WERI-Rb-1 (cell line): ENCODE measurements around the gene UBA6.
A peak's percentile ranks its signal among the peaks of the same experiment; 100 is the strongest.
"Not testable (repeated sequence)": the region's sequence is repeated elsewhere in the genome, so short reads cannot be mapped to it uniquely, and the experiment has no call there.

ENCODE experiments used
- DNase-seq: peaks from one replicate; pipeline ENCODE4 v3.0.0-alpha.2; 2020
- H3K27ac ChIP-seq: fragments of 250-450 bp; sonication (Bioruptor Pico); 2 replicates; pipeline ENCODE4 v1.5.1; 2020; ENCODE audit warnings: mild to moderate bottlenecking, moderate library complexity
- H3K27me3 ChIP-seq: fragments of 250-450 bp; sonication (Bioruptor Pico); 2 replicates; pipeline ENCODE4 v1.5.1; 2021; ENCODE audit warnings: mild to moderate bottlenecking, low read depth, moderate library complexity; ENCODE audit not compliant: insufficient read depth, severe bottlenecking
- H3K36me3 ChIP-seq: fragments of 250-450 bp; sonication (Bioruptor Pico); 2 replicates; pipeline ENCODE4 v1.5.1; 2020; ENCODE audit warnings: mild to moderate bottlenecking, moderate library complexity
- H3K4me3 ChIP-seq: 2 replicates; pipeline ENCODE4 v1.5.1; 2011; ENCODE audit warnings: low read depth, mild to moderate bottlenecking, control low read depth, low read length
- H3K9me3 ChIP-seq: fragments of 250-450 bp; sonication (Bioruptor Pico); 2 replicates; pipeline ENCODE4 v1.5.1; 2021; ENCODE audit warnings: mild to moderate bottlenecking, moderate library complexity; ENCODE audit not compliant: severe bottlenecking
- TF ChIP-seq, protein P1 (sequence below): IDR thresholded peaks from 2 replicates; pipeline ENCODE4 v1.5.1; 2011; ENCODE audit warnings: low read depth, mild to moderate bottlenecking, control low read depth, inconsistent platforms, low read length

The UBA6 gene

DNA sequence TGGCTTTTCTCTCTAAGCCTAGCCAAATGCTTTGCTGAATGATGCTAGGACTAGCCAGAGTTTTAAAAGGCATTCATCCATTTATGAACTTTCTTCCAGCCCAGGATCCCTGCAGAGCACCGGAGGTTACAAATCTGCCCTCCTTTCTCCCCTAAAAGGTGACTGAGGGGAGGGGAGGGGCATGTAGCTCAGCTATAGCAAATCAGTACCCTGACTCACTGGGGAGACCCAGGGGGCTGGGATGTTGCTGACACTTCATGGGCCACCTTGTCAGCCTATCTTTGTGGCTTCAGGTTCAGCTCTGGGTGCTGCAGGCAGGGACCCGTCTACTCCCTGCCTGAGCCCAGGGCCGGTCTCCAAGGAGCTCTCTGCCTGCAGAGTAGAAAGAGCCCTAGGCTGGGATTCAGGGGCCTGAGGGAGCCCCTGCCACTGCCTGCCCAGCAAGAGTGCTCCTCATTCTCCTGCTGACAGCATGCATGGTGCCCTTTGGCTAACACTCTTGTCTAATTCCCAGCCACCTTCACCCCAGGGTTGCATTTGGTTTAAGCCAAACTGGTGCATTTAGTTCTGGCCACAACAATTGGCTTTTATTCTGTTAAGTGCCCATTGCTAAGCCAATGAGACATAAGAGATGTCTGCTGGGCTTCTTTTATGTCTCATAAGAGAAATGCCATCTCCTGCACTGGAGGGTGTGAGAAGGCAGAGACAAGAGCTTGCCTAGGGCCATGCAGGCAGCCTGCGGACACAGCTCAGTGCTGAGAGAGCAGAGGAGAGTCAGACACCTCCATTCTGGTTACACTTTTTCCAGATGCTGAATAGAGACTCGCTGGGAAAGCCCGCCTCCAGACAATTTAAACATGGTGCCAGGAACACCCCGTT is 11.9 kb upstream of the UBA6 start:
- no peaks in the 10 kb centered on the region for H3K9me3 ChIP-seq
- TF ChIP-seq, protein P1, sequence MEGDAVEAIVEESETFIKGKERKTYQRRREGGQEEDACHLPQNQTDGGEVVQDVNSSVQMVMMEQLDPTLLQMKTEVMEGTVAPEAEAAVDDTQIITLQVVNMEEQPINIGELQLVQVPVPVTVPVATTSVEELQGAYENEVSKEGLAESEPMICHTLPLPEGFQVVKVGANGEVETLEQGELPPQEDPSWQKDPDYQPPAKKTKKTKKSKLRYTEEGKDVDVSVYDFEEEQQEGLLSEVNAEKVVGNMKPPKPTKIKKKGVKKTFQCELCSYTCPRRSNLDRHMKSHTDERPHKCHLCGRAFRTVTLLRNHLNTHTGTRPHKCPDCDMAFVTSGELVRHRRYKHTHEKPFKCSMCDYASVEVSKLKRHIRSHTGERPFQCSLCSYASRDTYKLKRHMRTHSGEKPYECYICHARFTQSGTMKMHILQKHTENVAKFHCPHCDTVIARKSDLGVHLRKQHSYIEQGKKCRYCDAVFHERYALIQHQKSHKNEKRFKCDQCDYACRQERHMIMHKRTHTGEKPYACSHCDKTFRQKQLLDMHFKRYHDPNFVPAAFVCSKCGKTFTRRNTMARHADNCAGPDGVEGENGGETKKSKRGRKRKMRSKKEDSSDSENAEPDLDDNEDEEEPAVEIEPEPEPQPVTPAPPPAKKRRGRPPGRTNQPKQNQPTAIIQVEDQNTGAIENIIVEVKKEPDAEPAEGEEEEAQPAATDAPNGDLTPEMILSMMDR: no peak
- no peaks in the 10 kb centered on the region for H3K27me3 ChIP-seq
- no peak overlapping the region for H3K27ac ChIP-seq
- no peak for DNase-seq
- H3K4me3 ChIP-seq: no peak overlapping the region
- no peaks in the 10 kb centered on the region for H3K36me3 ChIP-seq

DNA sequence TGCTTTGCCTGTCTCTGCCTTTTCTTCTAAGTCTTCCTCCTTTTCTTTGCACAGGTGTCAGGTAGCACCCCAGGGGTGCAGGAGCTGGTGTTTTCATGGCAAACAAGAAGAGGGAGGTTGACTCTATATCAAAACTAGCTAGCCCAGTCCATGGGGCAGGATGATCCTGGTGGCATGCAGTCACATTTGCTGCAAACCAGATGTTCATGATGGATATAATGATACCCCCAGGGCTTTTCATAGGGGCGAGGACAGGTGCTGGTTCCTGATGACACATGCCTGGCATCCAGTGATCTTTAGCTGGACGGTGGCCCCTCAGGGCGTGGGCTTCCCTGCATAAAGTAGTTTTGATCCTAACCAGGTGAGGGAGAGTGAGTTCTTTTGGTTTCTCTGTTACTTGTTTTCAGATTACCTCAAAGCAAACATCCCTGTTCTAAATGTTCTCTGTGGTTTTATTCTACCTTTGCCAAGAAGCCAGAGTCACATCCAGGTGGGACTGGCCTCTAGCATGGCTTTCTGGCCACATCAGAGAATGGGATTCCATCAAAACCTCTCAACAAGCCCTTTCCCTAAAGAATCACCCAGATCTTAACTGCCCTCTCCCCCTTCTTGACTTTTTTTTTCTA is 11.2 kb upstream of the UBA6 start:
- TF ChIP-seq, protein P1: no peak
- Histone ChIP-seq H3K4me3 (no peak overlapping the region), H3K27me3 (no peaks in the 10 kb centered on the region), H3K9me3 (no peaks in the 10 kb centered on the region), H3K36me3 (no peaks in the 10 kb centered on the region), H3K27ac (no peak overlapping the region)
- no peak for DNase-seq

DNA sequence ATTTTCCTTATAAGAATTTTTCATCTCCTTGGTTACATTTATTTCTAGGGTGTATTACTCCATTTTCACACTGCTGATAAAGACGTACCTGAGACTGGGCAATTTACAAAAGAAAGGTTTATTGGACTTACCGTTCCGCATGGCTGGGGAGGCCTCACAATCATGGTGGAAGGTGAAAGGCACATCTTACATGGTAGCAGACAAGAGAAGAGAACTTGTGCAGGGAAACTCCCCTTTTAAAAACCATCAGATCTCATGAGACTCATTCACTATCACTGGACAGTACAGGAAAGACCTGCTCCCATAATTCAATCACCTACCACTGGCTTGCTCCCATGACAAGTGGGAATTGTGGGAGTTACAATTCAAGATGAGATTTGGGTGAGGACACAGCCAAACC is 5.7 kb upstream of the UBA6 start:
- not testable (repeated sequence) for DNase-seq, H3K27ac ChIP-seq, H3K36me3 ChIP-seq, H3K4me3 ChIP-seq, H3K9me3 ChIP-seq, H3K27me3 ChIP-seq

DNA sequence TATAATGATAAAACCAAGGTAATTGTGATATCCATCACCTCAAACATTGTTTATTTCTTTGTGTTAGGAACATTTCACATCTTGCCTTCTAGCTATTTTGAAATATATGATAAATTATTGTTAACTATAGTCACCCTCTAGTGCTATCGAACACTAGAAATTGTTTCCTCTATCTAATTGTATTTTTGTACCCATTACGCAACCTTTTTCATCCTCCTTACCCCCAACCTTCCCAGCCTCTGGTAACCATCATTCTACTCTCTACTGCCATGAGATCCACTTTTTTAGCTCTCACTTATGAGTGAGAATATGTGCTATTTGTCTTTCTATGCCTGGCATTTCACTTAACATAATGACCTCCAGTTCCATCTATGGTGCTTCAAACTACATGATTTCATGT is 3.9 kb upstream of the UBA6 start:
- 0 out of 2 replicates have a peak, but pooled peaks cover 4% of the 10 kb centered on the region for H3K36me3 ChIP-seq
- TF ChIP-seq, protein P1: no peak
- H3K27ac ChIP-seq: no peak overlapping the region
- H3K9me3 ChIP-seq: no peaks in the 10 kb centered on the region
- H3K27me3 ChIP-seq: no peaks in the 10 kb centered on the region
- H3K4me3 ChIP-seq: no peak overlapping the region
- DNase-seq: no peak

GRCh38 chr4:67702166-67702565 is 1.2 kb upstream of the UBA6 start:
- Histone ChIP-seq H3K27me3 (no peaks in the 10 kb centered on the region), H3K36me3 (peaks cover 4% of the 10 kb centered on the region; the same call in 1 of the 2 replicates), H3K27ac (no peak overlapping the region), H3K9me3 (no peaks in the 10 kb centered on the region), H3K4me3 (no peak overlapping the region)
- TF ChIP-seq, protein P1: no peak
- DNase-seq: no peak

GRCh38 chr4:67701517-67701850 is 529 bp upstream of the UBA6 start:
- DNase-seq: no peak
- Histone ChIP-seq H3K9me3 (no peaks in the 10 kb centered on the region), H3K36me3 (peaks cover 4% of the 10 kb centered on the region; the same call in 1 of the 2 replicates), H3K27ac (peak overlapping the region; percentile 24), H3K4me3 (peak overlapping the region; percentile 81), H3K27me3 (no peaks in the 10 kb centered on the region)
- TF ChIP-seq, protein P1: no peak
